Measurements from ENCODE around the gene HS6ST2. TPM values are rescaled to one million over a fixed set of nuclear protein-coding genes. Genes with fewer than 3 reads are reported as not detected.

Gene HS6ST2
- total RNA-seq, 1 experiment from 2014 or later, result 0.26 TPM

GRCh38 chrX:132836471-132836870 lies 122.0 kb downstream of the HS6ST2 start:
- Histone ChIP-seq H3K36me3 (ENCODE audit: control insufficient read depth, insufficient read depth, low read length) (no peaks in the 10 kb centered on the region), H3K4me3 (ENCODE audit: low read depth in 2 of 2, low read length in 2 of 2) (no peak overlapping the region), H3K27me3 (ENCODE audit: control insufficient read depth, insufficient read depth, low read length) (no peaks in the 10 kb centered on the region), H3K27ac (ENCODE audit: low read length) (no peak overlapping the region), H3K4me1 (ENCODE audit: control insufficient read depth, insufficient read depth, low read length) (no peaks in the 10 kb centered on the region), H3K9me3 (ENCODE audit: control insufficient read depth, insufficient read depth, low read depth, low read length) (no peaks in the 10 kb centered on the region)
- in situ Hi-C loops (cut with HindIII; ENCODE audit: low pct_unique_long_range_greater_than_20kb, low sequenced_read_pairs), result no loop called here
- intact Hi-C loops (cut with micrococcal nuclease; ENCODE audit: unreplicated experiment), result no loop called here
- ChIA-PET POLR2A (no interaction called here), CTCF (no interaction called here)
- TF ChIP-seq SIN3A (IDR thresholded peaks at IDR 0.05; ENCODE audit: borderline replicate concordance, insufficient read depth, low read depth, low read length) (no peak), TCF7L2 (IDR thresholded peaks at IDR 0.05; ENCODE audit: low read depth, low read length) (no peak), POLR2AphosphoS5 (IDR thresholded peaks at IDR 0.05; ENCODE audit: low read depth, low read length) (no peak), REST (IDR thresholded peaks at IDR 0.05; ENCODE audit: insufficient read depth in 1 of 2, low read depth in 2 of 2, low read length in 1 of 2) (no peak), CTCF (IDR thresholded peaks at IDR 0.05) (no peak)
- no peak for DNase-seq (ENCODE audit: low read depth, low spot score)
- BruUV-seq (replicated peaks), result no TSS peak
- ATAC-seq, result no peak

- no peaks in the 10 kb centered on the region for H3K36me3 ChIP-seq (ENCODE audit: control insufficient read depth, insufficient read depth, low read length)
- ChIA-PET CTCF (no interaction called here), POLR2A (no interaction called here)
- H3K27me3 ChIP-seq (ENCODE audit: control insufficient read depth, insufficient read depth, low read length), result no peaks in the 10 kb centered on the region
- no peak overlapping the region for H3K27ac ChIP-seq (ENCODE audit: low read length)
- H3K4me1 ChIP-seq (ENCODE audit: control insufficient read depth, insufficient read depth, low read length), result no peaks in the 10 kb centered on the region
- no peaks in the 10 kb centered on the region for H3K9me3 ChIP-seq (ENCODE audit: control insufficient read depth, insufficient read depth, low read depth, low read length)
- in situ Hi-C loops (cut with HindIII; ENCODE audit: low pct_unique_long_range_greater_than_20kb, low sequenced_read_pairs), result no loop called here
- H3K4me3 ChIP-seq (ENCODE audit: low read depth in 2 of 2, low read length in 2 of 2), result no peak overlapping the region
- no TSS peak for BruUV-seq (replicated peaks)
- TF ChIP-seq CTCF (IDR thresholded peaks at IDR 0.05), result no peak
- no peak for TF ChIP-seq REST (IDR thresholded peaks at IDR 0.05; ENCODE audit: insufficient read depth in 1 of 2, low read depth in 2 of 2, low read length in 1 of 2)
- TF ChIP-seq TCF7L2 (IDR thresholded peaks at IDR 0.05; ENCODE audit: low read depth, low read length), result no peak
- TF ChIP-seq SIN3A (IDR thresholded peaks at IDR 0.05; ENCODE audit: borderline replicate concordance, insufficient read depth, low read depth, low read length), result no peak
- no peak for TF ChIP-seq POLR2AphosphoS5 (IDR thresholded peaks at IDR 0.05; ENCODE audit: low read depth, low read length)
- intact Hi-C loops (cut with micrococcal nuclease; ENCODE audit: unreplicated experiment), result no loop called here
- ATAC-seq (no peak), DNase-seq (ENCODE audit: low read depth, low spot score) (no peak)
Observed at GRCh38 chrX:132834741-132835140, 123.7 kb downstream of the HS6ST2 start.
